SK-N-SH (cell line): ENCODE results near the gene CXCL9. TPM values are rescaled to one million over a fixed set of nuclear protein-coding genes. Genes with fewer than 3 reads are reported as not detected.

Experiments
- CTCF ChIA-PET: fragments of 300-600, 350-600 bp; formaldehyde crosslinking; extraction: SDS; loops from one replicate; lab custom pipeline; 2021; lab: Yijun Ruan, JAX
- POLR2A ChIA-PET: fragments of 350-600 bp; sonication (Branson Sonifier 250); formaldehyde crosslinking; extraction: SDS; loops from one replicate; lab custom pipeline; 2020; ENCODE audit warnings: antibody characterized with exemption, inconsistent platforms; lab: Yijun Ruan, JAX
- DNase-seq: peaks from one replicate; pipeline ENCODE4 v3.0.0; 2012
- H2AFZ ChIP-seq: fragments of 200-600 bp; sonication (generic); 2 replicates; pipeline ENCODE4 v1.8.1; 2016; ENCODE audit warnings: antibody characterized with exemption, mild to moderate bottlenecking, low read depth
- H3F3A ChIP-seq: fragments of 200-600 bp; sonication (generic); replicated peaks from 2 replicates; pipeline ENCODE3; 2016; ENCODE audit warnings: antibody characterized with exemption, mild to moderate bottlenecking; ENCODE audit not compliant: insufficient read depth
- H3K27ac ChIP-seq, 2 experiments: fragments of 200-500 bp in 1 of 2; fragments of 200-600 bp in 1 of 2; sonication (Bioruptor generic) in 1 of 2; sonication (generic), shearing (Covaris generic) in 1 of 2; 2 replicates each; pipeline versions ENCODE4 v1.5.1 to v1.6.1; 2014 to 2016; ENCODE audit warnings: low read depth in 2 of 2, inconsistent platforms in 1 of 2, low read length in 1 of 2, mild to moderate bottlenecking in 1 of 2, mixed read lengths in 1 of 2
- H3K27me3 ChIP-seq: fragments of 200-600 bp; sonication (generic), shearing (Covaris generic); 2 replicates; pipeline ENCODE4 v1.6.1; 2016; ENCODE audit warnings: mixed run types; ENCODE audit not compliant: insufficient read depth
- H3K36me3 ChIP-seq, 2 experiments: fragments of 200-500 bp in 1 of 2; fragments of 200-600 bp in 1 of 2; sonication (Bioruptor generic) in 1 of 2; sonication (generic) in 1 of 2; replicated peaks in 1 of 2; 2 replicates each; pipeline versions ENCODE3 to v1.5.1; 2014 to 2016; ENCODE audit warnings: low read length in 1 of 2, mild to moderate bottlenecking in 1 of 2; ENCODE audit not compliant: insufficient read depth in 2 of 2, control insufficient read depth in 1 of 2
- H3K4me1 ChIP-seq, 2 experiments: fragments of 200-500 bp in 1 of 2; fragments of 200-600 bp in 1 of 2; sonication (Bioruptor generic) in 1 of 2; sonication (generic), shearing (Covaris generic) in 1 of 2; 2 replicates each; pipeline versions ENCODE4 v1.5.1 to v1.6.1; 2014 to 2016; ENCODE audit warnings: low read depth in 1 of 2, low read length in 1 of 2, mixed run types in 1 of 2; ENCODE audit not compliant: insufficient read depth in 2 of 2, control insufficient read depth in 1 of 2
- H3K4me2 ChIP-seq: fragments of 200-600 bp; sonication (generic), shearing (Covaris generic); 2 replicates; pipeline ENCODE4 v1.6.1; 2017; ENCODE audit warnings: mixed run types
- H3K4me3 ChIP-seq, 2 experiments: fragments of 200-500 bp in 1 of 2; fragments of 200-600 bp in 1 of 2; sonication (Bioruptor generic) in 1 of 2; sonication (generic), shearing (Covaris generic) in 1 of 2; 2 replicates each; pipeline versions ENCODE4 v1.5.1 to v1.8.1; 2014 to 2016; ENCODE audit warnings: low read depth in 2 of 2, inconsistent platforms in 1 of 2, low read length in 1 of 2, mild to moderate bottlenecking in 1 of 2, mixed read lengths in 1 of 2, moderate library complexity in 1 of 2
- H3K79me2 ChIP-seq: fragments of 200-600 bp; sonication (generic); 2 replicates; pipeline ENCODE4 v1.8.1; 2017; ENCODE audit warnings: mild to moderate bottlenecking; ENCODE audit not compliant: insufficient read depth
- H3K9ac ChIP-seq: fragments of 200-600 bp; sonication (generic); 2 replicates; pipeline ENCODE4 v1.6.1; 2017; ENCODE audit warnings: mixed run types
- H3K9me2 ChIP-seq: fragments of 200-600 bp; sonication (generic); 2 replicates; pipeline ENCODE4 v1.6.1; 2017; ENCODE audit warnings: mixed run types
- H3K9me3 ChIP-seq: fragments of 200-600 bp; sonication (generic); 2 replicates; pipeline ENCODE4 v1.6.1; 2017; ENCODE audit warnings: mixed run types, mild to moderate bottlenecking, moderate library complexity
- H4K20me1 ChIP-seq: fragments of 200-600 bp; sonication (generic); 2 replicates; pipeline ENCODE4 v1.6.1; 2017; ENCODE audit warnings: mild to moderate bottlenecking, mixed run types; ENCODE audit not compliant: insufficient read depth
- CHD2 ChIP-seq: fragments of 150-350 bp; IDR thresholded peaks from 2 replicates; pipeline ENCODE4 v1.6.1; 2018; ENCODE audit warnings: low read length; ENCODE audit not compliant: partially characterized antibody
- EP300 ChIP-seq, 2 experiments: IDR thresholded peaks; 2 replicates each; pipeline versions ENCODE4 v1.4.0 to v1.6.1; 2012; ENCODE audit warnings: borderline replicate concordance in 1 of 2, low read depth in 1 of 2, low read length in 1 of 2
- FOXJ3 ChIP-seq: sonication (generic); formaldehyde crosslinking; IDR thresholded peaks from 2 replicates; pipeline ENCODE4 v1.5.1; 2020; ENCODE audit warnings: mild to moderate bottlenecking, missing genetic modification reagents
- GATA2 ChIP-seq: sonication (generic); formaldehyde crosslinking; IDR thresholded peaks from 2 replicates; pipeline ENCODE4 v1.5.0; 2020; ENCODE audit warnings: mild to moderate bottlenecking, missing genetic modification reagents
- RAD21 ChIP-seq: IDR thresholded peaks from 2 replicates; pipeline ENCODE4 v1.6.1; 2012; ENCODE audit warnings: mild to moderate bottlenecking, low read length
- RCOR1 ChIP-seq: fragments of 150-350 bp; IDR thresholded peaks from 2 replicates; pipeline ENCODE4 v1.6.1; 2017; ENCODE audit warnings: antibody characterized with exemption, low read length
- RFX5 ChIP-seq: IDR thresholded peaks from 2 replicates; pipeline ENCODE4 v1.6.1; 2012; ENCODE audit warnings: mild to moderate bottlenecking, improper control_type of control experiment, low read length
- RXRA ChIP-seq: IDR thresholded peaks from 2 replicates; pipeline ENCODE4 v1.4.0; 2012; ENCODE audit warnings: low read depth, mild to moderate bottlenecking, borderline replicate concordance
- SMC3 ChIP-seq: IDR thresholded peaks from 2 replicates; pipeline ENCODE4 v1.6.1; 2012; ENCODE audit warnings: low read depth, low read length, improper control_type of control experiment
- TEAD4 ChIP-seq: IDR thresholded peaks from 2 replicates; pipeline ENCODE4 v1.4.0; 2012; ENCODE audit warnings: mild to moderate bottlenecking, borderline replicate concordance; ENCODE audit not compliant: insufficient read depth
- YY1 ChIP-seq: IDR thresholded peaks from 2 replicates; pipeline ENCODE4 v1.4.0; 2012; ENCODE audit warnings: low read depth, mild to moderate bottlenecking
- WGBS: methylation state at CpG from one replicate; pipeline ENCODE4 v1.1.6; 2017; ENCODE audit warnings: low lambda C conversion rate; 5-methylcytosine and 5-hydroxymethylcytosine counted together
- polyA plus RNA-seq, 3 experiments: library from polyadenylated mRNA; depleted of rRNA; stranded (reverse); fragments of >200 nt; gene quantifications; 2 replicates each; pipeline ENCODE4 v1.2.3, GENCODE V29; 2012
- TF ChIP-seq, protein P1 (sequence below): IDR thresholded peaks from 2 replicates; pipeline ENCODE4 v1.4.0; 2012; ENCODE audit warnings: low read depth, borderline replicate concordance
- TF ChIP-seq, protein P2 (sequence below): fragments of 150-350 bp; IDR thresholded peaks from 2 replicates; pipeline ENCODE4 v1.6.1; 2016; ENCODE audit warnings: mild to moderate bottlenecking, low read depth, low read length
- TF ChIP-seq, protein P3 (sequence below): IDR thresholded peaks from 2 replicates; pipeline ENCODE4 v1.6.1; 2012; ENCODE audit warnings: mild to moderate bottlenecking, low read depth, low read length, moderate library complexity
- TF ChIP-seq, protein P4 (sequence below): fragments of 200-600 bp; sonication (generic); IDR thresholded peaks from 2 replicates; pipeline ENCODE4 v1.6.1; 2017; ENCODE audit warnings: antibody characterized with exemption, mild to moderate bottlenecking, moderate library complexity
- TF ChIP-seq, protein P5 (sequence below): IDR thresholded peaks from 2 replicates; pipeline ENCODE4; 2012

Gene CXCL9
- polyA plus RNA-seq (2012; rRNA removed), result not detected in 2 replicates
- not detected in 2 replicates for polyA plus RNA-seq (2012; cell fraction: cytosol; rRNA removed)
- polyA plus RNA-seq (2012; cell fraction: nucleus; rRNA removed), result not detected in 2 replicates

DNA sequence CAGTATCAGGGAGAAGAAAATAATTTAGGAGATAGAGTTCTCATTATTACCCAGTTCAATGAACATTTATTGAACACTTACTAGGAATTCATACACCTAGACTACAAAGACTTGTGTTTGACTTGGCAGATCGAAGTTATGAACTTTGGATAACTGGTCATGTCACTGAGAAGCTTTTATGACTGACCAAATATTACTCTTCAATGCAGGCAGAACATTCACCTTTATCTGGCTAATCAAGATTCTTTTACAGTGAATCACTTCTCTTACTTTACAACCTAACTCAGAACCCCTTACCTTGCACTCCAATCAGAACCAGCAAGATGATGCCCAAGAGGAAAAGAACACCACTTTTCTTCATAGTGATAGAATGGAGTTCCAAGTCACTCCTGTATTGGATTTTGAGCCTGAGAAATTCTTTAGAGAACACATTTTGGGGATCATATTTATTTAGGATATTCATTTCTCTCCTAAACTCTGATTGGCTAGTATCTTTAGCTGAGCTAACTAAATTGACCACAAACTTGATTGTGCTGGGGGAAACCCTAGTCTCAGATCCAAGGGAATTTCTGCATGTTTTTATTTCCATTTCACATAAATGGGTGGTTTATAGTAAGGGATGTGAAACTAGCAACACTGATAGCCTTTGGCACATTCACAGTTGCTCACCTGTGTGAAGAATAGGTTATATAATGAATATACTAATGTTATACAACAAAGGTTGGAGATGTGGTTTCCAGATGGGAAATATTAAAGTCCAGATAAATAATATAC lies at the start of gene CXCL9:
TSS of gene CXCL9 (minus strand) at position 421 of the 774 bp plus-strand sequence. CDS start at position 361, 60 bp downstream.
- no peak for DNase-seq
- Histone ChIP-seq H3K4me1 (peaks cover 0 to 2% of the 10 kb centered on the region in 2 experiments; a peak in 1 of 4 replicates), H3K9ac (no peak within 1 kb of the TSS), H3K4me3 (no peak within 1 kb of the TSS), H3K27ac (no peak within 1 kb of the TSS), H3K27me3 (no peaks in the 10 kb centered on the region), H2AFZ (no peak within 1 kb of the TSS), H3F3A (peaks cover under 1% of the 10 kb centered on the region), H3K36me3 (no peaks in the 10 kb centered on the region), H3K9me2 (no peaks in the 10 kb centered on the region), H3K9me3 (no peaks in the 10 kb centered on the region), H3K79me2 (no peaks in the 10 kb centered on the region), H3K4me2 (no peak within 1 kb of the TSS), H4K20me1 (no peaks in the 10 kb centered on the region)
- 0% methylated on average over 1 of the region's 1 CpG for WGBS
- ChIA-PET POLR2A (no interaction called here), CTCF (no interaction called here)
- TF ChIP-seq FOXJ3 (CRISPR knock-in tag), result no peak
- no peak for TF ChIP-seq SMC3
- TF ChIP-seq, protein P1, sequence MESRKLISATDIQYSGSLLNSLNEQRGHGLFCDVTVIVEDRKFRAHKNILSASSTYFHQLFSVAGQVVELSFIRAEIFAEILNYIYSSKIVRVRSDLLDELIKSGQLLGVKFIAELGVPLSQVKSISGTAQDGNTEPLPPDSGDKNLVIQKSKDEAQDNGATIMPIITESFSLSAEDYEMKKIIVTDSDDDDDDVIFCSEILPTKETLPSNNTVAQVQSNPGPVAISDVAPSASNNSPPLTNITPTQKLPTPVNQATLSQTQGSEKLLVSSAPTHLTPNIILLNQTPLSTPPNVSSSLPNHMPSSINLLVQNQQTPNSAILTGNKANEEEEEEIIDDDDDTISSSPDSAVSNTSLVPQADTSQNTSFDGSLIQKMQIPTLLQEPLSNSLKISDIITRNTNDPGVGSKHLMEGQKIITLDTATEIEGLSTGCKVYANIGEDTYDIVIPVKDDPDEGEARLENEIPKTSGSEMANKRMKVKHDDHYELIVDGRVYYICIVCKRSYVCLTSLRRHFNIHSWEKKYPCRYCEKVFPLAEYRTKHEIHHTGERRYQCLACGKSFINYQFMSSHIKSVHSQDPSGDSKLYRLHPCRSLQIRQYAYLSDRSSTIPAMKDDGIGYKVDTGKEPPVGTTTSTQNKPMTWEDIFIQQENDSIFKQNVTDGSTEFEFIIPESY, result no peak
- no peak for TF ChIP-seq TEAD4
- TF ChIP-seq, protein P2, sequence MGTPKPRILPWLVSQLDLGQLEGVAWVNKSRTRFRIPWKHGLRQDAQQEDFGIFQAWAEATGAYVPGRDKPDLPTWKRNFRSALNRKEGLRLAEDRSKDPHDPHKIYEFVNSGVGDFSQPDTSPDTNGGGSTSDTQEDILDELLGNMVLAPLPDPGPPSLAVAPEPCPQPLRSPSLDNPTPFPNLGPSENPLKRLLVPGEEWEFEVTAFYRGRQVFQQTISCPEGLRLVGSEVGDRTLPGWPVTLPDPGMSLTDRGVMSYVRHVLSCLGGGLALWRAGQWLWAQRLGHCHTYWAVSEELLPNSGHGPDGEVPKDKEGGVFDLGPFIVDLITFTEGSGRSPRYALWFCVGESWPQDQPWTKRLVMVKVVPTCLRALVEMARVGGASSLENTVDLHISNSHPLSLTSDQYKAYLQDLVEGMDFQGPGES, result no peak
- TF ChIP-seq RAD21, result no peak
- no peak for TF ChIP-seq CHD2
- no peak for TF ChIP-seq RXRA
- TF ChIP-seq, all 33 proteins: peak for 0

DNA sequence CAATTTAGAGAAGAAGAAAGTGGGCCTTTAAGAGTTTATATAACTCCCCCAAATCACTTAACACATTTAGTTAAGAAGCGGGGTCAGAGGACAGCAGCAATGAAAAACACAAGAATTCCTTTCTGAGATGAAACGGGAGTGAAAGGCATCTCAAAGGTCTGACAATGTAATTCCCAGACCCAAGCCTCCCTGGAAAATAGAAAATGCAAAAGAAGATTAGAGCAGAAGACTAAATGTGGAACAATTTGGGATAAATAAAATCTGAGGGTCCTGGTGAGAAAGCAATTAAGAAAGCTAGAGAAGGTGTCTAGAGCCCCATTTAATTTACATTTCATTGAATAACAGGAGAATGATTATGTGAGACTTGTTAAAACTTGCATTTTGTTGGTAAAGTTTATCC lies 48.1 kb upstream of the CXCL9 start:
- Histone ChIP-seq H3K27ac (no peak overlapping the region), H3K4me3 (no peak overlapping the region), H2AFZ (no peak overlapping the region), H3K9me3 (no peaks in the 10 kb centered on the region), H3K9ac (no peak overlapping the region), H3K9me2 (no peaks in the 10 kb centered on the region), H3K79me2 (no peaks in the 10 kb centered on the region), H3K36me3 (no peaks in the 10 kb centered on the region), H3F3A (no peaks in the 10 kb centered on the region), H3K4me2 (no peak overlapping the region), H4K20me1 (no peaks in the 10 kb centered on the region), H3K27me3 (peaks cover 8% of the 10 kb centered on the region; the same call in 1 of the 2 replicates), H3K4me1 (no peaks in the 10 kb centered on the region)
- no peak for DNase-seq
- 85% methylated on average over 2 of the region's 2 CpGs for whole genome bisulfite sequencing
- CTCF ChIA-PET, result interaction anchor here (0.8 to 1.2 kb wide), 3 partner anchors 12 to 64 kb away, joined by 3 to 4 read pairs (median 3); partner anchors contain the start of gene SDAD1
- POLR2A ChIA-PET, result no interaction called here
- TF ChIP-seq EP300 (IDR thresholded peaks at IDR 0.05; ENCODE audit: borderline replicate concordance in 1 of 2, low read depth in 1 of 2, low read length in 1 of 2), result no peak
- TF ChIP-seq RAD21, result no peak
- TF ChIP-seq RCOR1, result no peak
- TF ChIP-seq GATA2, result no peak
- TF ChIP-seq, protein P3, sequence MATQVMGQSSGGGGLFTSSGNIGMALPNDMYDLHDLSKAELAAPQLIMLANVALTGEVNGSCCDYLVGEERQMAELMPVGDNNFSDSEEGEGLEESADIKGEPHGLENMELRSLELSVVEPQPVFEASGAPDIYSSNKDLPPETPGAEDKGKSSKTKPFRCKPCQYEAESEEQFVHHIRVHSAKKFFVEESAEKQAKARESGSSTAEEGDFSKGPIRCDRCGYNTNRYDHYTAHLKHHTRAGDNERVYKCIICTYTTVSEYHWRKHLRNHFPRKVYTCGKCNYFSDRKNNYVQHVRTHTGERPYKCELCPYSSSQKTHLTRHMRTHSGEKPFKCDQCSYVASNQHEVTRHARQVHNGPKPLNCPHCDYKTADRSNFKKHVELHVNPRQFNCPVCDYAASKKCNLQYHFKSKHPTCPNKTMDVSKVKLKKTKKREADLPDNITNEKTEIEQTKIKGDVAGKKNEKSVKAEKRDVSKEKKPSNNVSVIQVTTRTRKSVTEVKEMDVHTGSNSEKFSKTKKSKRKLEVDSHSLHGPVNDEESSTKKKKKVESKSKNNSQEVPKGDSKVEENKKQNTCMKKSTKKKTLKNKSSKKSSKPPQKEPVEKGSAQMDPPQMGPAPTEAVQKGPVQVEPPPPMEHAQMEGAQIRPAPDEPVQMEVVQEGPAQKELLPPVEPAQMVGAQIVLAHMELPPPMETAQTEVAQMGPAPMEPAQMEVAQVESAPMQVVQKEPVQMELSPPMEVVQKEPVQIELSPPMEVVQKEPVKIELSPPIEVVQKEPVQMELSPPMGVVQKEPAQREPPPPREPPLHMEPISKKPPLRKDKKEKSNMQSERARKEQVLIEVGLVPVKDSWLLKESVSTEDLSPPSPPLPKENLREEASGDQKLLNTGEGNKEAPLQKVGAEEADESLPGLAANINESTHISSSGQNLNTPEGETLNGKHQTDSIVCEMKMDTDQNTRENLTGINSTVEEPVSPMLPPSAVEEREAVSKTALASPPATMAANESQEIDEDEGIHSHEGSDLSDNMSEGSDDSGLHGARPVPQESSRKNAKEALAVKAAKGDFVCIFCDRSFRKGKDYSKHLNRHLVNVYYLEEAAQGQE, result no peak
- TF ChIP-seq, protein P4, sequence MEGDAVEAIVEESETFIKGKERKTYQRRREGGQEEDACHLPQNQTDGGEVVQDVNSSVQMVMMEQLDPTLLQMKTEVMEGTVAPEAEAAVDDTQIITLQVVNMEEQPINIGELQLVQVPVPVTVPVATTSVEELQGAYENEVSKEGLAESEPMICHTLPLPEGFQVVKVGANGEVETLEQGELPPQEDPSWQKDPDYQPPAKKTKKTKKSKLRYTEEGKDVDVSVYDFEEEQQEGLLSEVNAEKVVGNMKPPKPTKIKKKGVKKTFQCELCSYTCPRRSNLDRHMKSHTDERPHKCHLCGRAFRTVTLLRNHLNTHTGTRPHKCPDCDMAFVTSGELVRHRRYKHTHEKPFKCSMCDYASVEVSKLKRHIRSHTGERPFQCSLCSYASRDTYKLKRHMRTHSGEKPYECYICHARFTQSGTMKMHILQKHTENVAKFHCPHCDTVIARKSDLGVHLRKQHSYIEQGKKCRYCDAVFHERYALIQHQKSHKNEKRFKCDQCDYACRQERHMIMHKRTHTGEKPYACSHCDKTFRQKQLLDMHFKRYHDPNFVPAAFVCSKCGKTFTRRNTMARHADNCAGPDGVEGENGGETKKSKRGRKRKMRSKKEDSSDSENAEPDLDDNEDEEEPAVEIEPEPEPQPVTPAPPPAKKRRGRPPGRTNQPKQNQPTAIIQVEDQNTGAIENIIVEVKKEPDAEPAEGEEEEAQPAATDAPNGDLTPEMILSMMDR, result no peak
- TF ChIP-seq RFX5, result no peak
- TF ChIP-seq YY1, result no peak
- TF ChIP-seq, protein P5, sequence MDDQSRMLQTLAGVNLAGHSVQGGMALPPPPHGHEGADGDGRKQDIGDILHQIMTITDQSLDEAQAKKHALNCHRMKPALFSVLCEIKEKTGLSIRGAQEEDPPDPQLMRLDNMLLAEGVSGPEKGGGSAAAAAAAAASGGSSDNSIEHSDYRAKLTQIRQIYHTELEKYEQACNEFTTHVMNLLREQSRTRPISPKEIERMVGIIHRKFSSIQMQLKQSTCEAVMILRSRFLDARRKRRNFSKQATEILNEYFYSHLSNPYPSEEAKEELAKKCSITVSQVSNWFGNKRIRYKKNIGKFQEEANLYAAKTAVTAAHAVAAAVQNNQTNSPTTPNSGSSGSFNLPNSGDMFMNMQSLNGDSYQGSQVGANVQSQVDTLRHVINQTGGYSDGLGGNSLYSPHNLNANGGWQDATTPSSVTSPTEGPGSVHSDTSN, result no peak
